ENCODE results near the gene IGSF10. TPM values are rescaled to one million over a fixed set of nuclear protein-coding genes. Genes with fewer than 3 reads are reported as not detected.

Gene IGSF10
- total and polyA plus RNA-seq, 10 donors = 0.22 to 8.5 (median 1.7) TPM

GRCh38 chr3:151437906-151438305 is 23.0 kb downstream of the IGSF10 start:
- no peak for TF ChIP-seq POLR2AphosphoS5 (IDR thresholded peaks at IDR 0.05)
- TF ChIP-seq CTCF (IDR thresholded peaks at IDR 0.05 in 8 of 11, conservative IDR thresholded peaks at IDR 0.05 in 3 of 11) = no peak
- no peak for TF ChIP-seq POLR2A (IDR thresholded peaks at IDR 0.05)
- WGBS, 5 donors = 91 to 95% (median 92%) methylated on average over 6 of the region's 6 CpGs
- Histone ChIP-seq H3K9me3 (no peaks in the 10 kb centered on the region), H3K36me3 (no peaks in the 10 kb centered on the region), H3K27ac (no peak overlapping the region), H3K4me3 (no peak overlapping the region), H3K4me1 (no peaks in the 10 kb centered on the region), H3K27me3 (replicated peaks in 1 of 7) (no peaks in the 10 kb centered on the region)
- intact Hi-C loops (cut with DNase I; ENCODE audit: low total_unique reads) = no loop called here
- DNase-seq = no peak

GRCh38 chr3:151436675-151437446 is 24.0 kb downstream of the IGSF10 start:
- TF ChIP-seq POLR2AphosphoS5 (IDR thresholded peaks at IDR 0.05) (no peak), POLR2A (IDR thresholded peaks at IDR 0.05) (no peak), CTCF (IDR thresholded peaks at IDR 0.05 in 8 of 11, conservative IDR thresholded peaks at IDR 0.05 in 3 of 11) (no peak)
- no peaks in the 10 kb centered on the region for H3K4me1 ChIP-seq
- no peak for DNase-seq
- H3K4me3 ChIP-seq = no peak overlapping the region
- no peaks in the 10 kb centered on the region for H3K9me3 ChIP-seq
- no peak overlapping the region for H3K27ac ChIP-seq
- intact Hi-C loops (cut with DNase I; ENCODE audit: low total_unique reads) = no loop called here
- no peaks in the 10 kb centered on the region for H3K27me3 ChIP-seq (replicated peaks in 1 of 7)
- no peaks in the 10 kb centered on the region for H3K36me3 ChIP-seq
- 80 to 88% (median 85%) methylated on average over 8 of the region's 8 CpGs for WGBS, 5 donors

GRCh38 chr3:151434151-151434890 is 26.5 kb downstream of the IGSF10 start:
- Histone ChIP-seq H3K27ac (no peak overlapping the region), H3K36me3 (no peaks in the 10 kb centered on the region), H3K9me3 (no peaks in the 10 kb centered on the region), H3K27me3 (replicated peaks in 1 of 7) (no peaks in the 10 kb centered on the region), H3K4me1 (no peaks in the 10 kb centered on the region), H3K4me3 (no peak overlapping the region)
- TF ChIP-seq CTCF (IDR thresholded peaks at IDR 0.05 in 8 of 11, conservative IDR thresholded peaks at IDR 0.05 in 3 of 11) (no peak), POLR2AphosphoS5 (IDR thresholded peaks at IDR 0.05) (no peak), POLR2A (IDR thresholded peaks at IDR 0.05) (no peak)
- no peak for DNase-seq
- 63 to 79% (median 70%) methylated on average over 1 of the region's 1 CpG for WGBS, 5 donors
- intact Hi-C loops (cut with DNase I; ENCODE audit: low total_unique reads) = no loop called here
